ENCODE results near the gene SGMS1. TPM values are rescaled to one million over a fixed set of nuclear protein-coding genes. Genes with fewer than 3 reads are reported as not detected.

SGMS1 gene
- total RNA-seq, 4 donors from 2014 or later, result 139 to 198 (median 173) TPM

- TF ChIP-seq POLR2A (IDR thresholded peaks at IDR 0.05) (no peak), EP300 (IDR thresholded peaks at IDR 0.05) (no peak), POLR2AphosphoS5 (IDR thresholded peaks at IDR 0.05) (no peak)
- TF ChIP-seq, protein P1, sequence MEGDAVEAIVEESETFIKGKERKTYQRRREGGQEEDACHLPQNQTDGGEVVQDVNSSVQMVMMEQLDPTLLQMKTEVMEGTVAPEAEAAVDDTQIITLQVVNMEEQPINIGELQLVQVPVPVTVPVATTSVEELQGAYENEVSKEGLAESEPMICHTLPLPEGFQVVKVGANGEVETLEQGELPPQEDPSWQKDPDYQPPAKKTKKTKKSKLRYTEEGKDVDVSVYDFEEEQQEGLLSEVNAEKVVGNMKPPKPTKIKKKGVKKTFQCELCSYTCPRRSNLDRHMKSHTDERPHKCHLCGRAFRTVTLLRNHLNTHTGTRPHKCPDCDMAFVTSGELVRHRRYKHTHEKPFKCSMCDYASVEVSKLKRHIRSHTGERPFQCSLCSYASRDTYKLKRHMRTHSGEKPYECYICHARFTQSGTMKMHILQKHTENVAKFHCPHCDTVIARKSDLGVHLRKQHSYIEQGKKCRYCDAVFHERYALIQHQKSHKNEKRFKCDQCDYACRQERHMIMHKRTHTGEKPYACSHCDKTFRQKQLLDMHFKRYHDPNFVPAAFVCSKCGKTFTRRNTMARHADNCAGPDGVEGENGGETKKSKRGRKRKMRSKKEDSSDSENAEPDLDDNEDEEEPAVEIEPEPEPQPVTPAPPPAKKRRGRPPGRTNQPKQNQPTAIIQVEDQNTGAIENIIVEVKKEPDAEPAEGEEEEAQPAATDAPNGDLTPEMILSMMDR (IDR thresholded peaks at IDR 0.05), result no peak
- WGBS, result 84% methylated on average over 5 of the region's 5 CpGs
- no peaks in the 10 kb centered on the region for H3K27me3 ChIP-seq
Measured at GRCh38 chr10:50531388-50532077, 92.2 kb downstream of the SGMS1 start.

DNA sequence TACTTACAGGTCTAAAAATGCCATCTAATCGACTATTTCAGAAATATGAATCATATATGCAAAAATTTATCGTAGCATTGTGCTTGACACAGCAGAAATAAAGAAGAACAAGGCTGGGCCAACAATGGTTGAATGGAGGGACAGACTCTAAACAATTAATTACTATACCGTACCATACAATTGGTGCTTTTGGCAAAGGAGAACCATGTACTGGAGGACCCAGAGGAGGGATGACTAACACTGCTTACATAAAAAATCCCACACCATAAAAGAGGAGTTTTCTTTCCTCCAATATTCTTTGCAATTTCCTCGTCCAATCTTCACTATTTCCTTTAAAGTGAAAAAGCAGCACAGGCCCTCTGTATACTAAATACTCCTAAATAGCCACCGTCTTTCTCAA, 94.1 kb downstream of the SGMS1 start:
- no peak for DNase-seq (ENCODE audit: low spot score in 2 of 2)
- WGBS, result 79% methylated on average over 5 of the region's 5 CpGs
- no peaks in the 10 kb centered on the region for H3K9me3 ChIP-seq
- H3K4me3 ChIP-seq, result no peak overlapping the region
- no peak overlapping the region for H3K27ac ChIP-seq
- H3K27me3 ChIP-seq, result no peaks in the 10 kb centered on the region
- TF ChIP-seq EP300 (IDR thresholded peaks at IDR 0.05) (no peak), POLR2AphosphoS5 (IDR thresholded peaks at IDR 0.05) (no peak), POLR2A (IDR thresholded peaks at IDR 0.05) (no peak)
- TF ChIP-seq, protein P1 (IDR thresholded peaks at IDR 0.05), result no peak
- no peaks in the 10 kb centered on the region for H3K36me3 ChIP-seq
- no peaks in the 10 kb centered on the region for H3K4me1 ChIP-seq

More at GRCh38 chr10:50531388-50532077, 92.2 kb downstream of the SGMS1 start:
- no peaks in the 10 kb centered on the region for H3K9me3 ChIP-seq
- H3K4me1 ChIP-seq, result no peaks in the 10 kb centered on the region
- no peaks in the 10 kb centered on the region for H3K36me3 ChIP-seq
- H3K27ac ChIP-seq, result no peak overlapping the region
- DNase-seq (ENCODE audit: low spot score in 2 of 2), result no peak
- no peak overlapping the region for H3K4me3 ChIP-seq

GRCh38 chr10:50528206-50528605, 95.5 kb downstream of the SGMS1 start:
- WGBS, result 74% methylated on average over 2 of the region's 2 CpGs
- Histone ChIP-seq H3K27me3 (no peaks in the 10 kb centered on the region), H3K4me1 (no peaks in the 10 kb centered on the region), H3K27ac (no peak overlapping the region), H3K9me3 (no peaks in the 10 kb centered on the region), H3K4me3 (no peak overlapping the region), H3K36me3 (no peaks in the 10 kb centered on the region)
- TF ChIP-seq, protein P1 (IDR thresholded peaks at IDR 0.05), result no peak
- TF ChIP-seq POLR2A (IDR thresholded peaks at IDR 0.05) (no peak), EP300 (IDR thresholded peaks at IDR 0.05) (no peak), POLR2AphosphoS5 (IDR thresholded peaks at IDR 0.05) (no peak)
- no peak for DNase-seq (ENCODE audit: low spot score in 2 of 2)

GRCh38 chr10:50527442-50528043, 96.2 kb downstream of the SGMS1 start:
- Histone ChIP-seq H3K36me3 (no peaks in the 10 kb centered on the region), H3K4me1 (no peaks in the 10 kb centered on the region), H3K4me3 (no peak overlapping the region), H3K27ac (no peak overlapping the region), H3K27me3 (no peaks in the 10 kb centered on the region), H3K9me3 (no peaks in the 10 kb centered on the region)
- no peak for DNase-seq (ENCODE audit: low spot score in 2 of 2)
- TF ChIP-seq, protein P1 (IDR thresholded peaks at IDR 0.05), result no peak
- TF ChIP-seq POLR2A (IDR thresholded peaks at IDR 0.05) (no peak), POLR2AphosphoS5 (IDR thresholded peaks at IDR 0.05) (no peak), EP300 (IDR thresholded peaks at IDR 0.05) (no peak)
- WGBS, result 77% methylated on average over 7 of the region's 7 CpGs

DNA sequence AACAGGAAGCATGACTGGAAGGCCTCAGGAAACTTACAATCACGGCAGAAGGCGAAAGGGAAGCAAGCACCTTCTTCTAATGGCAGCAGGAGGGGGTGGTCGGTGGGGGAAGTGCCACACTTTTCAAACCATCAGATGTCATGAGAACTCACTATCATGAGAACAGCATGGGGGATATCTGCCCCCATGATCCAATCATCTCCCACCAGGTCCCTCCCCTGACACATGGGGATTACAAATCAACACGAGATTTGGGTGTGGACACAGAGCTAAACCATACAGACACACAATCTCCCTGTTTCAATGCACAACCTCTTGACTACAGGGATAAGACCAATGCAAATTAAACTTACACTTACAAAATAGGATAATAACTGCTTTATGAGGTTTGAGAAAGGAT, 97.6 kb downstream of the SGMS1 start:
- H3K27ac ChIP-seq, result no peak overlapping the region
- TF ChIP-seq, protein P1 (IDR thresholded peaks at IDR 0.05), result no peak
- TF ChIP-seq POLR2AphosphoS5 (IDR thresholded peaks at IDR 0.05) (no peak), EP300 (IDR thresholded peaks at IDR 0.05) (no peak), POLR2A (IDR thresholded peaks at IDR 0.05) (no peak)
- no peak for DNase-seq (ENCODE audit: low spot score in 2 of 2)
- 96% methylated on average over 4 of the region's 4 CpGs for WGBS
- no peaks in the 10 kb centered on the region for H3K27me3 ChIP-seq
- no peaks in the 10 kb centered on the region for H3K9me3 ChIP-seq
- H3K4me3 ChIP-seq, result no peak overlapping the region
- no peaks in the 10 kb centered on the region for H3K36me3 ChIP-seq
- no peaks in the 10 kb centered on the region for H3K4me1 ChIP-seq
